ENCODE results near the gene ELF4. TPM values are rescaled to one million over a fixed set of nuclear protein-coding genes. Genes with fewer than 3 reads are reported as not detected.
A peak's percentile ranks its signal among the peaks of the same experiment; 100 is the strongest.

ELF4 gene
- total and polyA plus RNA-seq, 2 experiments from 2014 or later, result 0.50 to 1.8 TPM

DNA sequence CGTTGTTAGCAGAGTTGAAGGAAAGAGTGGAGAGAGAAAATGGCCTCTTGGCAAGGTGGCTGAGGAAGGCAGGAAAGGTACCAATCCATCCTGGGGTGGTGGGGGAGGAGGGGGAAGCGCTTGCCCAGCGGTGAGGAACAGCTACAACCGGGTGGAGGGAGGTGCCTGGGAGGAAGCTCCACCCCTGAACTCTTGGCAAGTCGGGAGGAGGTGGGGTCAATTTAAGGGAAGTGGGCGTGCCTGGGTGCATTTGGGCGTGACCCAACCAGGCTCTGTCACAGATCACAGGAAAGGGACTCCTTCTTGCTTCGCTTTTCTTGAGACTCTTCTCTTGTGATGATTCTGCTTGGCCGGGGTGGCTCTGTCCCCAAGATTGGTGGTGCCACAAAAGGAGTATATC, 86.2 kb downstream of the ELF4 start:
- Histone ChIP-seq H2AFZ (0 out of 2 replicates have a peak overlapping the region, but pooled peaks have one; percentile 25), H3K79me2 (replicated peaks; ENCODE audit: insufficient read depth) (no peaks in the 10 kb centered on the region), H3K4me2 (no peak overlapping the region), H3K27me3 (ENCODE audit: insufficient read depth) (no peaks in the 10 kb centered on the region), H3K4me1 (ENCODE audit: insufficient read depth) (no peaks in the 10 kb centered on the region), H3F3A (replicated peaks; ENCODE audit: low read depth) (no peaks in the 10 kb centered on the region), H3K9me2 (ENCODE audit: insufficient read depth) (no peaks in the 10 kb centered on the region), H3K36me3 (ENCODE audit: insufficient read depth) (no peaks in the 10 kb centered on the region), H4K20me1 (replicated peaks; ENCODE audit: insufficient read depth) (no peaks in the 10 kb centered on the region), H3K4me3 (no peak overlapping the region), H3K27ac (ENCODE audit: low read depth) (no peak overlapping the region)
- H3K27ac Mint-ChIP-seq, result no peak overlapping the region
- peak overlapping the region; percentile 45; the same call in 2 of the 3 replicates for H3K4me3 Mint-ChIP-seq
- TF ChIP-seq REST (IDR thresholded peaks at IDR 0.05; ENCODE audit: unreplicated experiment), result no peak
- TF ChIP-seq CREB1 (CRISPR knock-in tag; IDR thresholded peaks at IDR 0.05; ENCODE audit: low read depth), result no peak
- TF ChIP-seq ETS1 (IDR thresholded peaks at IDR 0.05), result no peak
- no peaks in the 10 kb centered on the region; the same call in 2 of the 3 replicates for H3K36me3 Mint-ChIP-seq (ENCODE audit: low read depth)
- ATAC-seq (peak; percentile 93), DNase-seq (ENCODE audit: low spot score) (peak; percentile 90)
- H3K4me1 Mint-ChIP-seq, result peaks cover 19% of the 10 kb centered on the region
- H3K27me3 Mint-ChIP-seq (ENCODE audit: insufficient read depth, low read depth, poor library complexity), result peaks cover 2% of the 10 kb centered on the region
- no peaks in the 10 kb centered on the region for H3K9me3 Mint-ChIP-seq

GRCh38 chrX:130020661-130021324, 89.5 kb downstream of the ELF4 start:
- H3F3A ChIP-seq (replicated peaks; ENCODE audit: low read depth), result no peaks in the 10 kb centered on the region
- H3K27ac ChIP-seq (ENCODE audit: low read depth), result no peak overlapping the region
- H3K4me1 Mint-ChIP-seq, result peaks cover 17% of the 10 kb centered on the region
- H3K36me3 Mint-ChIP-seq (ENCODE audit: low read depth), result no peaks in the 10 kb centered on the region; the same call in 2 of the 3 replicates
- H3K4me2 ChIP-seq, result no peak overlapping the region
- no peak overlapping the region for H3K27ac Mint-ChIP-seq
- DNase-seq (ENCODE audit: low spot score) (peak; percentile 14), ATAC-seq (no peak)
- H3K4me3 ChIP-seq, result no peak overlapping the region
- H3K36me3 ChIP-seq (ENCODE audit: insufficient read depth), result no peaks in the 10 kb centered on the region
- H3K4me1 ChIP-seq (ENCODE audit: insufficient read depth), result no peaks in the 10 kb centered on the region
- no peaks in the 10 kb centered on the region for H3K79me2 ChIP-seq (replicated peaks; ENCODE audit: insufficient read depth)
- H3K4me3 Mint-ChIP-seq, result no peak overlapping the region
- H3K9me2 ChIP-seq (ENCODE audit: insufficient read depth), result no peaks in the 10 kb centered on the region
- H2AFZ ChIP-seq, result no peak overlapping the region
- no peaks in the 10 kb centered on the region for H3K9me3 Mint-ChIP-seq
- H3K27me3 Mint-ChIP-seq (ENCODE audit: insufficient read depth, low read depth, poor library complexity), result peaks cover 2% of the 10 kb centered on the region
- H3K27me3 ChIP-seq (ENCODE audit: insufficient read depth), result no peaks in the 10 kb centered on the region
- no peaks in the 10 kb centered on the region for H4K20me1 ChIP-seq (replicated peaks; ENCODE audit: insufficient read depth)
- no peak for TF ChIP-seq STAT1 (IDR thresholded peaks at IDR 0.05; ENCODE audit: unreplicated experiment)
- TF ChIP-seq JUNB (IDR thresholded peaks at IDR 0.05; ENCODE audit: unreplicated experiment), result no peak
- TF ChIP-seq, protein P1, sequence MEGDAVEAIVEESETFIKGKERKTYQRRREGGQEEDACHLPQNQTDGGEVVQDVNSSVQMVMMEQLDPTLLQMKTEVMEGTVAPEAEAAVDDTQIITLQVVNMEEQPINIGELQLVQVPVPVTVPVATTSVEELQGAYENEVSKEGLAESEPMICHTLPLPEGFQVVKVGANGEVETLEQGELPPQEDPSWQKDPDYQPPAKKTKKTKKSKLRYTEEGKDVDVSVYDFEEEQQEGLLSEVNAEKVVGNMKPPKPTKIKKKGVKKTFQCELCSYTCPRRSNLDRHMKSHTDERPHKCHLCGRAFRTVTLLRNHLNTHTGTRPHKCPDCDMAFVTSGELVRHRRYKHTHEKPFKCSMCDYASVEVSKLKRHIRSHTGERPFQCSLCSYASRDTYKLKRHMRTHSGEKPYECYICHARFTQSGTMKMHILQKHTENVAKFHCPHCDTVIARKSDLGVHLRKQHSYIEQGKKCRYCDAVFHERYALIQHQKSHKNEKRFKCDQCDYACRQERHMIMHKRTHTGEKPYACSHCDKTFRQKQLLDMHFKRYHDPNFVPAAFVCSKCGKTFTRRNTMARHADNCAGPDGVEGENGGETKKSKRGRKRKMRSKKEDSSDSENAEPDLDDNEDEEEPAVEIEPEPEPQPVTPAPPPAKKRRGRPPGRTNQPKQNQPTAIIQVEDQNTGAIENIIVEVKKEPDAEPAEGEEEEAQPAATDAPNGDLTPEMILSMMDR (conservative IDR thresholded peaks at IDR 0.05; ENCODE audit: low read depth in 2 of 2), result no peak
- TF ChIP-seq POLR2AphosphoS5 (IDR thresholded peaks at IDR 0.05; ENCODE audit: low read depth), result no peak
- TF ChIP-seq ZNF462 (CRISPR knock-in tag; IDR thresholded peaks at IDR 0.05), result no peak
